Stimulated activated CD4-positive, alpha-beta T cell treated with anti-CD3 and anti-CD28 coated beads, TNF-alpha, amount 100 ng/mL, for 4 hours (primary cell): Measurements from ENCODE around the gene ARID1B.
"Not testable (repeated sequence)": the region's sequence is repeated elsewhere in the genome, so short reads cannot be mapped to it uniquely, and the experiment has no call there.

Source experiments
- DNase-seq, 3 experiments: peaks; one replicate each; pipeline ENCODE4 v3.0.0-alpha.2; 2020; ENCODE audit warnings: low read depth in 3 of 3

The ARID1B gene

DNA sequence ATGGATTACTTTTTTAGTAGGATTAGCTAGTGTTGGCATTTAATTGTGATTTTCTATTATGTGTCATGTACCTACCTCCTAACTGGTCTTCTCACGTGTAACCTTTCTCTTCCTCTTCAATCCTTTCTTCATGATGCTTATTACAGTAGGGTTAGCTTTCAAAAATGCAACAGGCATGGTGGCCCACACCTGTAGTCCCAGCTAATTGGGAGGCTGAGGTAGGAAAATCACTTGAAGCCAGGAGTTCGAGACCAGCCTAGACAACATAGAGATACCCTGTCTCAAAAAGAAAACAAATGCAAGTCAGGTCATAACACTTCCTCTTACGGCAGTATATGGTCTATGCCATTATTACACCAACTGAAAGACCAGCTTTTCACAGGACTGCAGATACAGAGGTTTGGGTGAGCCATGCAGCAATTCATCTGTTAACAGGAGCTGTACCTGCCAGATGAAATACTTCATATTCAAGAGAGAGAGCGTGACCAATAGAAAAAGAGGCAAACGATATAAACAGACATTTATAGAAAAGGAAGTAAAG is 351.1 kb downstream of the ARID1B start:
- no peak for DNase-seq

DNA sequence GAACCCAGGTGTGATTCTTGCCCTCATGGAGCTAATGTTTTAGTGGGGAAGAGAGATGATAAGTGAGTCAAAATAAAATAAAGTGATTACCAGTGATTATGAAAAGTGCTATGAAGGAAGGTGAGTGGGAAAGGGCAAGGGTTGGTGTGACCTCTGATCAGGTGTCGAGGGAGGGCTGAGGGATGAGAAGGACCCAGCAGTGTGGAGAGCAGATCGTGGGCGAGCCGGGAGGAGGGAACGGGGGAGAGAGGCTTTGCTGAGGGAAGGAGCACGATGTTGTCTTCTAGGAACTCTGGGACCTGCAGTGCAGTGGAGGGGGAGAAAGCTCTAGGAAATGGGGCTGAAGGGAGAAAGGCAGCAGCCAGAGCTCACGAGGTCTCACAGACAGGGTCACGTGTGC is 354.1 kb downstream of the ARID1B start:
- no peak for DNase-seq

- DNase-seq: no peak
Observed at GRCh38 chr6:157133856-157134255, 356.7 kb downstream of the ARID1B start.

- no peak for DNase-seq
Observed at GRCh38 chr6:157134402-157135047, 357.3 kb downstream of the ARID1B start.

- DNase-seq: no peak
Observed at GRCh38 chr6:157135691-157136090, 358.5 kb downstream of the ARID1B start.

GRCh38 chr6:157137501-157137900 is 360.3 kb downstream of the ARID1B start:
- no peak for DNase-seq

DNA sequence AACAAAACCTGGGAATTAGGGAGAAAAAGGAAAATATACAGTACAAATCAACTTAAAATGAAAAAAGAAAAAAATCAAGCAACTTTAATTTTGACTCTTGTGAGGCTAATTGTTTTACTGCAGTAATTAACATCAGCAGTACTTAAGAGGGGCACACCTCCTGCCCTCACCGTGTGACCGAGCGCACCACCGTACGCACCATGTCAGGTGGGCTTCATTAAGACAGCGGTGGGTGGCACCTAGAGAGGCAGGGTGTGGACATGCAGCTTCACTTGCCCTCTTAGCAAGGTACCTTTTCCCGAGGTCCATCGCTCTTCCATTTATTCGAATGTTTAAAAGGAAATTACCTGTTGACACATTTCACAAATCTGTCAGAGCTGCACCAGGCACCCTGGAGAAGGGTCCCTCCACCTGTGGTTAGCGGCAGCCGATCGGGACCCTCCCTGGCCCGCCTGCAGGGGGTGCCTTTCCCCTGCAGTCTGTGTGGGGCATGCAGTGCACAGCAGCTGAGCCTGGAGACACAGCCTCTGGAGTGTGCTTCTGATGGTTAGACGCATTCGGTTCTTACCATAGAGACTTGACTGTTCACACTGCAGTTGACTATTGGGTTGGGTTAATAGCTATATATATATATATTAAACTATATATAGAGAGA is 362.0 kb downstream of the ARID1B start:
- DNase-seq: no peak

GRCh38 chr6:157143171-157143889 is 366.2 kb downstream of the ARID1B start:
- no peak for DNase-seq

DNA sequence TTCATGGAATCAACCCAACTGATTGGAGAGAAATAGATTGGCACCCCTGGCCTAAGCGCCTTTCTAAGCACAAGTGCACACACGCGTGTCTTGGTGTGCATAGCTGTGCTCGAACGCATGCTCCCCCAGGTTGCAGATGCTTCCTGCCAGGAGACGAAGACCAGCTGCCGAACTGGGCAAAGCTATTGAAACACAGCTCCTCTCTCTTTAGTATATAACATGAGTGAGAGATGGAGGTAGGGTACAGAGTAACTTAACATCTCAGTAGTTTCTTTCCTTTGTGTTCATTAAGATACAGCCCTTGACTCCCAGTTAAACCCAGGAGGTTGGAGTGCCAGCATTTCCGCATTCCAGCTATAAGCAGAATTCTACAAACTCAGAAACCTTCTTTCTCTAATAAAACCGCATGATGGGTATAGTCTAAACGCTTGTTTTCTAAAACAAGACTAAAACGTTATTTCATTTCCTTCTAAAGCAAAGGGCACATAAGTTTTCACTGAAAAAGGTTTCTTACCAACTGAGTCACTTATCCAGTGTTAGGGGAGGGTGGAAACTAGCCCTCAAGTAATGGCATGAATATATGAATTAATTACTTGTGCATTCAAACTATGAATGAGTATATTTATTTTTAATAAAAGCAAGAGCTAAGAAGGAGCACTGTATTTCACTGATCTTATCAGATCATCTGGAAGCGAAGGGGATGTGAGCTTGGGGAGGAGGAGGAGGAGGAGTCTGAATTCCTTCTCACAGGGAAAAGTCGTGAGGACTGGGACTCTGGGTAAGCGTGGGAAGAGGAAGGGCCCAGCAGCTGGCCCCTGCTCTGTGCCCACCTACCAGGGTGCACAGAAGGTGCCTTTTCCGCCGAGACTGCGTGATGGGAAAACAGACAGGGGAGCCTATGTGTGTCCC is 367.0 kb downstream of the ARID1B start:
- DNase-seq: no peak

- no peak for DNase-seq
Observed at GRCh38 chr6:157144859-157145568, 367.8 kb downstream of the ARID1B start.

DNA sequence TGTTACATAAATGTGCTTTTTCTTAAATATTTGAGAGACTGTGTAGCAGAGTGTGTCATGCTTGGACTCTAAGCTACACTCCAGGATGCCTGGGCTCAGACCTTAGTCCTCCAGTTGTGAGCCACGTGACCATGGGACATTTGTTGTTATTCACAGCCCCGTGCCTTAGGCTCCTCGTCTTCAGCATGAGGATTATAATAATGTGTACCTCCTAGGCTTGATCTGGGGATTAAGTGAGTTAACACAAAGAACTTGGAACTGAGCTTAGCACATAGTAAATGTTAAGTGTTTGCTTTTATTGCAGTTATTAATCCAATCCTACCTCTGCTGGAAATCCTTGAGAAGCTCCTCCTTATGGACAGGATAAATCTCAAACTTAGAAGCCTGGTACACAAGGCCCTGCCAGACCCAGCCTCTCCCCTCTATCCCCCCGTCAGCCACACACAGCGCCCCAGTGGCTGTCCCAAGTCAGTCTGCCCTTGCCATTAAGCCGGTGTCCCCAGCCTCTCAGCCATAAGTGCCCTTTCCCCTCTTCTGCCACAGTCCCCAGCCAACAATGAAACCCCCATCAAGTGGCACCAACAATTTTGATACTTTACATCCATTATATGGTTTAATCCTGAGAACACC is 368.6 kb downstream of the ARID1B start:
- no peak for DNase-seq

DNA sequence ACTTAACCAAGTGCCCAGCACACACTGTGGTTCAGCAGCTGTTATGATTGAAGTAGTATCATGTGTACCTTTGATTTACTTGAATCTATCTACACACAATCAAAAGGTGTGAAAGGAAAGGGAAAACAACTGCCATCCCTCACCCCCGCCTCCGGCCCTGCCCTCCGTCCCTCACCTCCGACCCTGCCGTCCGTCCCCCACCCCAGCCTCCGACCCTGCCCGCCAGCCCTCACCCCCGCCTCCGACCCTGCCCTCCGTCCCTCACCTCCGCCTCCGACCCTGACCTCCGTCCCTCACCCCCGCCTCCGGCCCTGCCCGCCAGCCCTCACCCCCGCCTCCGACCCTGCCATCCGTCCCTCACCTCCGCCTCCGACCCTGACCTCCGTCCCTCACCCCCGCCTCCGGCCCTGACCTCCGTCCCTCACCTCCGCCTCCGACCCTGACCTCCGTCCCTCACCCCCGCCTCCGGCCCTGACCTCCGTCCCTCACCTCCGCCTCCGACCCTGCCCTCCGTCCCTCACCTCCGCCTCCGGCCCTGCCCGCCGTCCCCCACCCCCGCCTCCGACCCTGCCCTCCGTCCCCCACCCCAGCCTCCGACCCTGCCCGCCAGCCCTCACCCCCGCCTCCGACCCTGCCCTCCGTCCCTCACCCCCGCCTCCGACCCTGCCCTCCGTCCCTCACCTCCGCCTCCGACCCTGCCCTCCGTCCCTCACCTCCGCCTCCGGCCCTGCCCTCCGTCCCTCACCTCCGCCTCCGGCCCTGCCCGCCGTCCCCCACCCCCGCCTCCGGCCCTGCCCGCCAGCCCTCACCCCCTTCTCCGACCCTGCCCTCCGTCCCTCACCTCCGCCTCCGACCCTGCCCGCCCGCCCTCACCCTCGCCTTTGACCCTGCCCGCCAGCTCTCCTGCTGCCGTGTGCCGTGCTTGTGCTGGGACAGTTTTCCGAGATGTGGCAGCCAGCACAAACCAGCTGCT is 370.2 kb downstream of the ARID1B start:
- DNase-seq: not testable (repeated sequence)

GRCh38 chr6:157148391-157149323 is 371.5 kb downstream of the ARID1B start:
- no peak for DNase-seq

DNA sequence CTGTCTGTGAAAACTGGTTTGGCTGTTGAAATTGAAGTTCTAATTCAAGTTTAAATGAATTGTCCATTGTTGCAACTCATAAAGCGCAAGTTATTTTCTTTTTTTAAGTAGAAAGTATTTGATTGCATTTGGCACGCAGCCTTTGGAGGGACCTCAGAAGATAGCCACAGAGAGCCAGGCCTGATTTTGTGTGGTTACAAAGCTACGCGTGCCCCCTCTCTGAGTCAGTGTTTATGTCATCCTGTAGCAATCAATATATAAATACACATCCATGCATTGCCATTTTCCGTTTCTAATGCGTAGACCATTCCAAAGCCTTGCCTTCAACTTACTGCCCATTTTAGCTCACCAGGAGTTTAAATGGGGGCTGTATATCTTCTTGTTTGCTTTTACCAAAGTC is 372.9 kb downstream of the ARID1B start:
- DNase-seq: no peak

GRCh38 chr6:157151029-157151428 is 373.9 kb downstream of the ARID1B start:
- DNase-seq: no peak

DNA sequence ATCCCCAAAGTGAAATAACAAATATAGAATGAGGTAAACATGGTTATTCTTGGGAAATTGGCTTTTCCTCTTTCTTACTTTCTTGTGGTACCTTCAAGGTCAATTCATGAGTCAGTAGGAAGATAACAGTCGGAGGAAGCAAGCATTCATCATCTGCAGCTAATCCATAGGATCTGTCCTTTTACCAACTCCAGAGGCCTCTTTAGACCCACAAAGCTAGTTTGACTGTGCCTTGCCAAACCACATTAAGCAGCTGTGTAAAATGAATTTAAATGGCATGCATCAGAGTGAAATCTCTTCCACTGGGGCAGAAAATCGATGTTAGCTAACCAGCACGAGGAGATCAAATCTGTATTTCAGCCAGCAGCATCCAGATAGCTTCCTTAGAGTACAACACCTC is 374.8 kb downstream of the ARID1B start:
- DNase-seq: no peak

DNA sequence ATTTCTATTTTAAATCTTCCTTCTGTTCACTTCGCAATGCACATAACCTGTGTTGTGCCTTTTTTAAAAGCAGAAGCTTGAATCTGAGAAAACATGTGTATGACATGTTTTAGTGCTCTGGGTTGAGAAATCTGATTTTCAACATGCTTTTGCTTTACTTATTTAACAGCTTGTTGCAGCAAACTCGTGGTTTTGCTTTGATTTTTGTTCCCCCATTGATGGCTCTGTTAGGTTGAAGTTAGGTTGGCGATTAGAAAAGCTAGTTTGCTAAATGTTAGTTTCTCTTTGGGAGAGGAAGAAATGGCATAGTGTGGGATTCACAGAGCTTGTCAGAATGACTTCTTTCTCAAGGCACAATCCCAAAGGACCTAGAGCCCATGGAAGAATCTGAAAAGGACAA is 375.4 kb downstream of the ARID1B start:
- DNase-seq: no peak

- no peak for DNase-seq
Observed at GRCh38 chr6:157155804-157156203, 378.6 kb downstream of the ARID1B start.
